Gastrocnemius medialis (tissue), 4 donors: ENCODE data around the gene RPL13A. TPM values are rescaled to one million over a fixed set of nuclear protein-coding genes. Genes with fewer than 3 reads are reported as not detected.
A peak's percentile ranks its signal among the peaks of the same experiment; 100 is the strongest.

Experiments used
- ATAC-seq, 2 donors: fragments of 150-250 bp; one replicate each; pipeline ENCODE4 v1.9.1; 2016
- DNase-seq, 2 donors: peaks; one replicate each; pipeline ENCODE4 v3.0.0-alpha.2; 2019
- H3K27ac ChIP-seq, 4 donors: fragments of 200-600 bp; sonication (generic); 1 replicate in 1 of 4; 2 replicates in 3 of 4; pipeline ENCODE4 v1.5.1; 2016 to 2018; ENCODE audit warnings: mild to moderate bottlenecking in 2 of 4, moderate library complexity in 1 of 4
- H3K27me3 ChIP-seq, 3 donors: fragments of 200-600 bp; sonication (generic) in 2 of 3; 1 replicate in 1 of 3; 2 replicates in 2 of 3; pipeline versions ENCODE4 v1.5.1 to v1.6.0; 2016 to 2019; ENCODE audit warnings: mild to moderate bottlenecking in 1 of 3, moderate library complexity in 1 of 3
- H3K36me3 ChIP-seq, 2 donors: fragments of 200-600 bp; sonication (generic) in 1 of 2; one replicate each; pipeline ENCODE4 v1.5.1; 2017 to 2018
- H3K4me1 ChIP-seq, 2 donors: fragments of 200-600 bp; sonication (generic) in 1 of 2; one replicate each; pipeline ENCODE4 v1.5.1; 2016 to 2017; ENCODE audit warnings: mild to moderate bottlenecking in 2 of 2
- H3K4me3 ChIP-seq, 4 donors: fragments of 200-600 bp; sonication (generic) in 3 of 4; 1 replicate in 1 of 4; 2 replicates in 3 of 4; pipeline ENCODE4 v1.5.1; 2016 to 2019; ENCODE audit warnings: mild to moderate bottlenecking in 2 of 4
- H3K9me3 ChIP-seq, 3 donors: fragments of 200-600 bp; sonication (generic) in 2 of 3; 1 replicate in 1 of 3; 2 replicates in 2 of 3; pipeline ENCODE4 v1.5.1; 2016 to 2019
- POLR2A ChIP-seq, 2 donors: fragments of 450-650 bp; IDR thresholded peaks; one replicate each; pipeline ENCODE4 v1.6.1; 2017; ENCODE audit warnings: antibody characterized with exemption in 2 of 2, mild to moderate bottlenecking in 2 of 2, moderate library complexity in 2 of 2
- in situ Hi-C, 4 donors: fragments of 200-750 bp; cut with MboI; loops; one replicate each; pipeline versions ENCODE4 v1.15.0 to v1.8.0; 2017; ENCODE audit warnings: low sequenced_read_pairs in 4 of 4
- intact Hi-C: fragments of 100-400 bp; cut with DNase I; formaldehyde crosslinking; loops from one replicate; pipeline ENCODE4 v1.15.1; 2023; ENCODE audit warnings: low total_unique reads
- total RNA-seq, 4 donors: library from RNA; depleted of rRNA; stranded (reverse); fragments of >200 nt; gene quantifications; one replicate each; pipeline versions ENCODE4 v1.1.0 to v1.2.3, GENCODE V29; 2016
- TF ChIP-seq, protein P1 (sequence below), 5 experiments: fragments of 450-650 bp in 3 of 5; fragments of 200-600 bp in 2 of 5; sonication (generic) in 2 of 5; IDR thresholded peaks in 4 of 5; conservative IDR thresholded peaks in 1 of 5; 1 replicate in 4 of 5; 2 replicates in 1 of 5; pipeline ENCODE4 v1.5.1; 2016 to 2019; ENCODE audit warnings: antibody characterized with exemption in 5 of 5, mild to moderate bottlenecking in 3 of 5, moderate library complexity in 3 of 5

Gene RPL13A
- total RNA-seq, 4 donors from 2014 or later, result 1,565 to 2,260 (median 1,899) TPM

GRCh38 chr19:49474542-49474924 lies 12.9 kb upstream of the RPL13A start:
- H3K4me1 ChIP-seq, result peaks cover 0 to 7% of the 10 kb centered on the region in 2 donors
- H3K36me3 ChIP-seq, result no peaks in the 10 kb centered on the region
- peak overlapping the region; percentile 68 to 84 (median 75) for H3K4me3 ChIP-seq
- TF ChIP-seq, protein P1, sequence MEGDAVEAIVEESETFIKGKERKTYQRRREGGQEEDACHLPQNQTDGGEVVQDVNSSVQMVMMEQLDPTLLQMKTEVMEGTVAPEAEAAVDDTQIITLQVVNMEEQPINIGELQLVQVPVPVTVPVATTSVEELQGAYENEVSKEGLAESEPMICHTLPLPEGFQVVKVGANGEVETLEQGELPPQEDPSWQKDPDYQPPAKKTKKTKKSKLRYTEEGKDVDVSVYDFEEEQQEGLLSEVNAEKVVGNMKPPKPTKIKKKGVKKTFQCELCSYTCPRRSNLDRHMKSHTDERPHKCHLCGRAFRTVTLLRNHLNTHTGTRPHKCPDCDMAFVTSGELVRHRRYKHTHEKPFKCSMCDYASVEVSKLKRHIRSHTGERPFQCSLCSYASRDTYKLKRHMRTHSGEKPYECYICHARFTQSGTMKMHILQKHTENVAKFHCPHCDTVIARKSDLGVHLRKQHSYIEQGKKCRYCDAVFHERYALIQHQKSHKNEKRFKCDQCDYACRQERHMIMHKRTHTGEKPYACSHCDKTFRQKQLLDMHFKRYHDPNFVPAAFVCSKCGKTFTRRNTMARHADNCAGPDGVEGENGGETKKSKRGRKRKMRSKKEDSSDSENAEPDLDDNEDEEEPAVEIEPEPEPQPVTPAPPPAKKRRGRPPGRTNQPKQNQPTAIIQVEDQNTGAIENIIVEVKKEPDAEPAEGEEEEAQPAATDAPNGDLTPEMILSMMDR (IDR thresholded peaks at IDR 0.05 in 4 of 5, conservative IDR thresholded peaks at IDR 0.05 in 1 of 5), result no peak
- TF ChIP-seq POLR2A (IDR thresholded peaks at IDR 0.05), result no peak
- peak overlapping the region; percentile 65 to 87 (median 82) for H3K27ac ChIP-seq
- ATAC-seq, result no peak
- H3K9me3 ChIP-seq, result no peaks in the 10 kb centered on the region
- DNase-seq, result no peak
- intact Hi-C loops, result loop anchor here (1.0 to 2.0 kb wide), 2 partner anchors 73 to 206 kb away; no protein-coding TSS in a partner anchor
- H3K27me3 ChIP-seq, result no peaks in the 10 kb centered on the region
- in situ Hi-C loops, result no loop called here

DNA sequence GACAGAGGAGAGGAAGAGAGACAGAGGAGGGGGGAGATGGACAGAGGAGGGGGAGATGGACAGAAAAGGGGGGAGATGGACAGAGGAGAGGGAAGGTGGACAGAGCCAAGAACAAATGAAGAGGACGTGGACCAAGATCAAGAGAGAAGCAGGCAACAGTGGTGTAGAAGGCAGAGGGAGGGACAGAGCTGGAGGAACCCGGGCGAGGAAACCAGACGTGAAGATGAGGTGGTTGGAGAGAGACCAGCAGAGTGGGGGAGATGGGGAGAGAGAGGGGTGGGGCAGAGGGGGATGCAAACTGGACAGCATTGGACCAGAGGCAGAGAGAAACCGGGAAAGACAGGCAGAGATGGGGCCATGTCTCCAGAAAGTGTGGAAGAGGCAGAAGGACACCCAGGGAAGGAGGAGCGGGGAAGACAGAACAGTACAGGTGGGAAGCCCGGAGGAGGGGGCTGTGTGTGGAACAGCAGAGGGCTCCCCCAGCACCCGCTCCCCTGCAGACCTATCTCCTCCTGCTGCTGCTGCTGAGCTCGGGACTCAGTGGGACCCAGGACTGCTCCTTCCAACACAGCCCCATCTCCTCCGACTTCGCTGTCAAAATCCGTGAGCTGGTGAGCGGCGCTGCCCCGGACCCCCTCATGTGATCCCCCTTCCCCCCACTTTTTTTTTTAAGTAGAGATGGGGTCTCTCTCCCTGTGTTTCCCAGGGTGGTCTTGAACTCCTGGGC lies 12.1 kb upstream of the RPL13A start:
- intact Hi-C loops, result loop anchor here (2.0 kb wide), 1 partner anchor 205 kb away; no protein-coding TSS in a partner anchor
- peaks cover 0 to 7% of the 10 kb centered on the region in 2 donors for H3K4me1 ChIP-seq
- H3K9me3 ChIP-seq, result no peaks in the 10 kb centered on the region
- no peak overlapping the region for H3K4me3 ChIP-seq
- no peak for TF ChIP-seq POLR2A (IDR thresholded peaks at IDR 0.05)
- TF ChIP-seq, protein P1 (IDR thresholded peaks at IDR 0.05 in 4 of 5, conservative IDR thresholded peaks at IDR 0.05 in 1 of 5), result no peak
- peak overlapping the region; percentile 65 to 87 (median 82) for H3K27ac ChIP-seq
- H3K27me3 ChIP-seq, result no peaks in the 10 kb centered on the region
- ATAC-seq (no peak), DNase-seq (no peak)
- no peaks in the 10 kb centered on the region for H3K36me3 ChIP-seq
- in situ Hi-C loops, result no loop called here

- ATAC-seq, result no peak
- H3K4me1 ChIP-seq, result peaks cover 0 to 7% of the 10 kb centered on the region in 2 donors
- no peaks in the 10 kb centered on the region for H3K9me3 ChIP-seq
- in situ Hi-C loops, result no loop called here
- intact Hi-C loops, result loop anchor here (2.0 kb wide), 1 partner anchor 205 kb away; no protein-coding TSS in a partner anchor
- H3K36me3 ChIP-seq, result no peaks in the 10 kb centered on the region
- TF ChIP-seq, protein P1 (IDR thresholded peaks at IDR 0.05 in 4 of 5, conservative IDR thresholded peaks at IDR 0.05 in 1 of 5), result no peak
- no peak for TF ChIP-seq POLR2A (IDR thresholded peaks at IDR 0.05)
- no peaks in the 10 kb centered on the region for H3K27me3 ChIP-seq
- DNase-seq, result no peak
- peak overlapping the region in 2 of 4 donors; percentile 22 to 37 for H3K27ac ChIP-seq
- no peak overlapping the region for H3K4me3 ChIP-seq
Measured at GRCh38 chr19:49475995-49476880, 11.2 kb upstream of the RPL13A start.

DNA sequence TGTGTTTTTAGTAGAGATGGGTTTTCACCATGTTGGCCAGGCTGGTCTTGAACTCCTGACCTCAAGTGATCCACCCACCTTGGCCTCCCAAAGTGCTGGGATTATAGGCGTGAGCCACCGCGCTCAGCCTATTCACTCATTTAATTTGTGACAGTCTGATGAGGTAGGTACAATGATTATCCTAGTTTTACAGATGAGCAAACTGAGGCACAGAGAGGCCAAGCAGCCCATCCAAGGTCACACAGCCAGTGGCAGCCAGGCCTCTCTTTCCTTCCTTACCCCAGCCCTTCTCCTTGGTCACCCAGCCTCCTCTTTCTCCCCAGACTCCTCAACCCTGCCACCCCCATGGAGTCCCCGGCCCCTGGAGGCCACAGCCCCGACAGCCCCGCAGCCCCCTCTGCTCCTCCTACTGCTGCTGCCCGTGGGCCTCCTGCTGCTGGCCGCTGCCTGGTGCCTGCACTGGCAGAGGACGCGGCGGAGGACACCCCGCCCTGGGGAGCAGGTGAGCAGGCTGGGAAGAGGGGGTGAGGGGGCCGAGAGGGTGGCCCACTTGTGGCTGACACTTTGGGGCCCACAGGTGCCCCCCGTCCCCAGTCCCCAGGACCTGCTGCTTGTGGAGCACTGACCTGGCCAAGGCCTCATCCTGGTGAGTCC lies 7.3 kb upstream of the RPL13A start:
- Histone ChIP-seq H3K27me3 (no peaks in the 10 kb centered on the region), H3K9me3 (no peaks in the 10 kb centered on the region), H3K27ac (no peak overlapping the region), H3K4me3 (no peak overlapping the region), H3K36me3 (no peaks in the 10 kb centered on the region), H3K4me1 (no peaks in the 10 kb centered on the region)
- DNase-seq (no peak), ATAC-seq (no peak)
- intact Hi-C loops (no loop called here), in situ Hi-C loops (no loop called here)
- TF ChIP-seq, protein P1 (IDR thresholded peaks at IDR 0.05 in 4 of 5, conservative IDR thresholded peaks at IDR 0.05 in 1 of 5), result no peak
- TF ChIP-seq POLR2A (IDR thresholded peaks at IDR 0.05), result no peak
